GM18858 (cell line): Measurements from ENCODE around the gene RAB36.

Experiments used
- ATAC-seq: cut with Tn5 transposase; IDR thresholded peaks from one replicate; pipeline ENCODE4 v1.9.1; 2021; ENCODE audit not compliant: unreplicated experiment

The RAB36 gene

DNA sequence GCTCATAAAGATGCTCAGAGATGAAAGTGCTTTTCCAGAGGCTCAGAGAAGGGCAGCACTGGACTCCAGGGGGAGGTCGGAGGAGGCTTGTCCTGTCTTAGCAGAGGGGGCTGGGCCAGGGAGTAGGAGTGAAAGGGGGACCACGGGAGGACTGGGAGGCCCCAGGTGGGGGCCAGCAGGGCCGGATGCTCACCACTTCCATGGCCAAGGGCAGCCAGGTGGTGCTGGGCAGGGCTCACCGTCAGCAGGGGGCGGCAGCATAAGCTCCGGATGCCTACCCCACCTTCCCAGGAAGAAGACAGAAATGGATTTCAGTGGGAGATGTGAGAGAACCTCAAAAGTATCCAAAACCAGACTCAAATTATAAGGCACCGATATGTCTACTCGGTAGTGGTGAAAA lies 11.0 kb downstream of the RAB36 start:
- no peak for ATAC-seq

DNA sequence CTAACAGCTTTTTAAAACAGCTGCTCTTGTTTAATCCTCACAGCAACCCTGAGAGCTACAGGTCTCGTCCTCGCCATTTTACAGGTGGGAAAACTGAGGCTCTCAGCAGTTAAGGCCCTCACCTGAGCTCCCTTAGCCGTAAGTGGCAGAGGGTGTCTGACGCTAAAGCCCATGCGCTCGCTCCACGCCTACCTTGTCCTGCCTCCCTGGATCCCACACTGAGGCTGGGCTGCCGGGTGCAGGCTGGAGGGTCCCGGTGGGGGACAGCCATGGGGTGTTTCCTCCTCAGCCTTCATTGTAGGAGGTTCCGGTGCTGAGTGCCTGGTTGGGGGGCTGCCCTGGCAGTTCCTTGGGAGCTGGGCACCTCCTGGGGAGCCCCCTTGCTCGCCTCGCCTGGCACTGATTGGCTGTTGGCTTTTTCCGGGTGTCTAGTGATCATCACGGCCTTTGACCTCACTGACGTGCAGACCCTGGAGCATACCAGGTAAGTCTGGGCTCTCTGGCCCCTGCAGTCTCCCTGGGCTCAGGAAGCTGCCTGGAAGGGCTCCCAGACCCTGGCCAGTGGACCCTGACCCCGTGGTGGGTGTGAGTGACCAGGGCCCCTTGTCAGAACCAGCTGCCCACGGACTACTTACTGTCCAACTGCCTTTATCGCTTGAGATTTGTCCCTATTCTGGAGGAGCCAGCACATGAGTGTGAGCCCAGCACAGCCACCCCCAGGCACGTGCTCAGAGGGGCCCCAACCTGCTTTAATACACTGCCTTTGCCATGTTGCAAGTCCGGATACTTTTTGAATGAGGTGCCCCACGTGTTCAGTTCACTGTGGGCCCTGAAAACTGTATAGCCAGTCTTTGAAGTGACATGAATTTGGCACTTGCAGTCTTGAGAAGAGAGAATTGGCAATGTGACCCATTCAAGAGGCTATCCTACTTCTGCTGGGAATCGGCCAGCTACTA lies 12.6 kb downstream of the RAB36 start:
- no peak for ATAC-seq

- no peak for ATAC-seq
Measured at GRCh38 chr22:23158516-23159290, 13.4 kb downstream of the RAB36 start.

DNA sequence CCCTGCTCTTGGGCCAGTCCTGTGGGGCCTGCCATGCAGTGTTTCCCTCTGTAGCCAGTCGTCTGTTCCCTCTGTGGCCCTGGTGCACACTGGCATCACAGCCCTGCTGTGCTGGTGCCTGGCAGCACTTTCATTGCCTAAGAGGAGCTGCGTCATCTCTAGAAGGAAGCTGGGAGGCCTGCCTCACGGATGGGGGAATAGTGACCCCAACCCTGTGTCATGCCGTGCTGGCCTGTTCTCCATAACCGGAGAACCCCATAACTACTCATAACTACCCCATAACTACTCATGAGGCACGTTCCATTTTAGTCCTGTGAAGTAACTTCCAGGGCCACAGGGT lies 14.0 kb downstream of the RAB36 start:
- no peak for ATAC-seq

DNA sequence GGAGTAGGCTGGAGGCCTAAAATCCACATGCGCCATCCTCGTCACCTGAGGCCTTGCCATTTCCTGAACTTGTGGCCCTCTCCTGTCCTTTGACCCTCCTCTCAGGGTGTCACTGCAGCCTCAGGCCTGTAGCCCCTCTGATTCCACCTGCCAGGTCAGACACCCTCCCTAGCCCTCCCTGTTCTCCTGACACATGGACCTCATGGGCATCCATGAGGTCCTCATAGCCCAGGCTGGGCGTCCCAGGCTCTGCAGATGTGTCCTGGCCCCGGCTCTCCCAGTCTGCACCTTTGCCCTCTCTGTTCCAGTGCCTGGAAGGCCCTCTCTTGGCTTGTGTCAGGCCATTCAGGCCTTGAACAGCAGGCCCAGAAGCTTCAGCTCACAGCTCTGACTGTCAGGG lies 15.8 kb downstream of the RAB36 start:
- no peak for ATAC-seq

- ATAC-seq: no peak
Measured at GRCh38 chr22:23161574-23161973, 16.3 kb downstream of the RAB36 start.

GRCh38 chr22:23163665-23164064 lies 18.4 kb downstream of the RAB36 start:
- no peak for ATAC-seq

DNA sequence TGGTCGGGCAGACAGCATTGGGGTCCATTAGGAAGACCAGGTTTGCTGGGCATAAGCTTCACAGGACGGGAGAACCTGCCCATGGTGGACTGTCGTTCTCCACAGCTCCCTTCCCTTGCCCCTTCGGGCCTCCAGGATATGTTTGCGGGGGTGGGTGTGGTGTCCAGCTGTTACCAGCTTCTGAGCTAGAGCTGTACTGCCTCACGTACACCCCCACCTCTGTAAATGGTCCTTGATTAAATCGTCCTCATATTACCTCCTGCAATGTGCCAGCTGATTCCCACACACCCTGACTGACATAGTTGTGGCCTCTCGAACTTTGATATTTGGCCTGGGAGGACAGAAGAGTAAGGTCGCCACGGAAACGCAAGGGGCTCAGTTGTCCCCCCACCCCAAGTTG lies 18.8 kb downstream of the RAB36 start:
- no peak for ATAC-seq

DNA sequence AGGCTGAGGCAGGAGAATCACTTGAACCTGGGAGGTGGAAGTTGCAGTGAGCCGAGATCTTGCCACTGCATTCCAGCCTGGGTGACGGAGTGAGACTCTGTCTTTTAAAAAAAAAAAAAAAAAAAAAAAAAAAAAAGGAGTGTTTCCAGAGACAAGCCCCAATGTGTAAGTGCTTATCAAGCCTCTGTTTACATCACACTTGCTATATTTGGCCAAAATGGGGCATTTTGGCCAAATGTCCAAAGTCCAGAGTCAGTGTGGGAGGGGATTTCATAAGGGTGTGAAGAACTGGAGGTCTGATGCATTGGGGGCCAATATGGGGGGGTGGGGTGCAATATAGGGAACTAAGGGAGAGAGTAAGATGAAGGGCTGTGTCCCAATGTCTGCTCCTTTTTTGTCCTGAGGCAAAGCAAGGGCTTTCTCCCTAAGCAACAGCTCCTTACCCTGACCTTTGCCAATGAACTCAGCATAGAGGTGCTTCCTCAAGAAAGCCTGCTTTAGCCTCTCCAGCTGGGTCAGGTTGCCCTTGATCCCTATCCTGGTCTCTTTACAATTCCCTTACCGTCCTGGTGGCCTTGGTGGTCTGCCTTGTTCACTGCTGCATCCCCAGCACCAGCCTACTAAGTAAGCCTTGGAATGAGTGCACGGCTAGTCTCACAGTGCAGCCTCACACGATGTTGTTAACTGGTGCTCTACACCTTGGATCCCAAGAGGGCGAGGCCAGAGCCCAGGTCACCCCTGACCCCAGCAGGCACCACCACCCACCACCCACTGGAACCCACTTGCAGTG lies 21.0 kb downstream of the RAB36 start:
- ATAC-seq: no peak

DNA sequence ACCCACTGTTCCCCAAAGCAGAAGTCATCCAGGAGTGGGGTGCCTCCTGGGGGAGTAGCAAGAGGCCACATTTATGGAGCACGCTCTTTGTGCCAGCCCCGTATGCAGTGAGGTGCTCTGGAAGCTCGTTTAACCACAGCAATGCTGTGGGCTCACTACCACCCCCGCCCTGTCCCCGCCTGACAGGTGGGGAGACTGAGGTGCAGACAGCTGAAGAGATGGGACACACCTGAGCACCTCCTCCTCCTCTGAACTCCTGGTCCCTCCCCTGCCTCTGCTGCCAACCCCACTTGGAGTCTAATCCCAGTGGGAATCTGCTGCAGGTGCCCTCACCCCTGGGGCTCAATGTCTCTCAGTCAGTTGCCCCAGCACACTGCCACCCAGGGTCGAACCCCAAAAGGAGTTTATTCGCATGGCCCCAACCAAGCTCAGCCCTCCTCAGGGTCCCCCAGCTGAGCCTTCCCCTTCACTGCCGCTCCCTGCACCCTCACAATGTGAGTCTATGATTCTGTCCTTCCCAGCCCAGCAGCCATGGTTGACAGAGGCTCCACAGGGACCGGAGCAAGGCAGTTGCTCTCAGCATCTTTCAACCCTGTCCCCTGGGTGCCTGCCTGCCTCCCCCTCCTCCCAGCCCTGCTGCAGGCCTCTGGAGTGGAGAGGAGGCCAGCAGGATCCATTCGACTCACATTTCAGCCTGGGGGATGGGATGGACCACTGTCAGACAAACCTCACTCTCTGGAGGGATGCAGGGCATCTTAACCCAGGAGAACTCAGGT lies 21.8 kb downstream of the RAB36 start:
- no peak for ATAC-seq

DNA sequence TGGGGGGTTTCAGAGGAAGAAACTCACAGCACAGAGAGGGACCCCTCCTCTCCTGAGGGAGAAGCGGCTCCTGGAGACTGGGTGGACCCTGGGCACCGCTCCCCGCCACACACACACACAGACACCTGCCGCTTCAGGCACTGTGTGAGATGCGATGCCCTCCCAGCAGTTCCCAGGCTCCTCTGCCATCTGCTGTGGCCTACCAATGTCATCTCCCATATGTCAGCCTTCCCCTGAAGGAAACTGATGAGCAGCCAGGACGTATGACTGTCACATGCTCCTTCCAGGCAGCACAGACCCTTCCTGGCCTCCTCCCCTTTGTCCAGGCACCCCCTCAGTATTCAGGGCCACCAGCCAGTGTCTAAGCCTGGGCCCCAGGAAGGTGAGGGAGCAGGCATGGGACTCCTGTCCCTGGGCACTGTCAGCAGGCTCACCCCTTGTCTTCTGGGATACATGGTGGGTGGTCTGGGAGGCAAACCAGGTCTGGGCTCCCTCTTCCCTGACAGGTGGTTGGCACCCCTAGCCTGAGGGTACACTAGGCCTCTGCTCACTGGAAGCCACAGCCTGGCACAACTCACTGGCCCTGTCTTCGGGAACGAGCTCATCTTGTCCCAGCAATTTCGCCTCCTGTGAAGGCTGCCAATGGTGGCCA lies 23.2 kb downstream of the RAB36 start:
- no peak for ATAC-seq

GRCh38 chr22:23169043-23169406 lies 23.7 kb downstream of the RAB36 start:
- ATAC-seq: no peak

- ATAC-seq: no peak
Measured at GRCh38 chr22:23175817-23176644, 30.8 kb downstream of the RAB36 start.

- no peak for ATAC-seq
Measured at GRCh38 chr22:23176645-23177027, 31.4 kb downstream of the RAB36 start.

- no peak for ATAC-seq
Measured at GRCh38 chr22:23177197-23177596, 31.9 kb downstream of the RAB36 start.

- no peak for ATAC-seq
Measured at GRCh38 chr22:23178512-23179254, 33.4 kb downstream of the RAB36 start.

GRCh38 chr22:23179381-23180299 lies 34.4 kb downstream of the RAB36 start:
- ATAC-seq: no peak
